ENCODE measurements around the gene RNF126.

Gene RNF126

GRCh38 chr19:616062-616700 is 46.8 kb downstream of the RNF126 start:
- in situ Hi-C loops (cut with HindIII; ENCODE audit: low sequenced_read_pairs) = no loop called here
- no peak overlapping the region for H3K4me3 ChIP-seq (ENCODE audit: low read depth, low read length)
- TF ChIP-seq CTCF (IDR thresholded peaks at IDR 0.05; ENCODE audit: low read depth, low read length, missing control alignments) = no peak
- no peak for DNase-seq (ENCODE audit: low read depth)

GRCh38 chr19:615619-616018 is 47.4 kb downstream of the RNF126 start:
- no peak for TF ChIP-seq CTCF (IDR thresholded peaks at IDR 0.05; ENCODE audit: low read depth, low read length, missing control alignments)
- no peak overlapping the region for H3K4me3 ChIP-seq (ENCODE audit: low read depth, low read length)
- in situ Hi-C loops (cut with HindIII; ENCODE audit: low sequenced_read_pairs) = no loop called here
- DNase-seq (ENCODE audit: low read depth) = no peak

GRCh38 chr19:613732-614567 is 49.1 kb downstream of the RNF126 start:
- no peak for DNase-seq (ENCODE audit: low read depth)
- in situ Hi-C loops (cut with HindIII; ENCODE audit: low sequenced_read_pairs) = no loop called here
- no peak for TF ChIP-seq CTCF (IDR thresholded peaks at IDR 0.05; ENCODE audit: low read depth, low read length, missing control alignments)
- no peak overlapping the region for H3K4me3 ChIP-seq (ENCODE audit: low read depth, low read length)

- in situ Hi-C loops (cut with HindIII; ENCODE audit: low sequenced_read_pairs) = no loop called here
- no peak overlapping the region for H3K4me3 ChIP-seq (ENCODE audit: low read depth, low read length)
- no peak for TF ChIP-seq CTCF (IDR thresholded peaks at IDR 0.05; ENCODE audit: low read depth, low read length, missing control alignments)
- no peak for DNase-seq (ENCODE audit: low read depth)
Observed at GRCh38 chr19:612941-613340, 50.1 kb downstream of the RNF126 start.

GRCh38 chr19:611481-611868 is 51.5 kb downstream of the RNF126 start:
- in situ Hi-C loops (cut with HindIII; ENCODE audit: low sequenced_read_pairs) = no loop called here
- H3K4me3 ChIP-seq (ENCODE audit: low read depth, low read length) = no peak overlapping the region
- TF ChIP-seq CTCF (IDR thresholded peaks at IDR 0.05; ENCODE audit: low read depth, low read length, missing control alignments) = no peak

GRCh38 chr19:610801-611480 is 52.1 kb downstream of the RNF126 start:
- in situ Hi-C loops (cut with HindIII; ENCODE audit: low sequenced_read_pairs) = no loop called here
- DNase-seq (ENCODE audit: low read depth) = peak; percentile 92

More at GRCh38 chr19:611481-611868, 51.5 kb downstream of the RNF126 start:
- peak; percentile 98 for DNase-seq (ENCODE audit: low read depth)

More at GRCh38 chr19:610801-611480, 52.1 kb downstream of the RNF126 start:
- no peak overlapping the region for H3K4me3 ChIP-seq (ENCODE audit: low read depth, low read length)
- TF ChIP-seq CTCF (IDR thresholded peaks at IDR 0.05; ENCODE audit: low read depth, low read length, missing control alignments) = no peak

All from astrocyte of the cerebellum (primary cell).